NCI-H510A treated with DMSO at 0.1 percent for 48 hours (cell line): Measurements from ENCODE around the gene PLXDC1.
"Not testable (repeated sequence)": the region's sequence is repeated elsewhere in the genome, so short reads cannot be mapped to it uniquely, and the experiment has no call there.

Source experiments
- DNase-seq: peaks from one replicate; lab custom pipeline; 2025; lab: John Stamatoyannopoulos, UW

PLXDC1 gene

DNA sequence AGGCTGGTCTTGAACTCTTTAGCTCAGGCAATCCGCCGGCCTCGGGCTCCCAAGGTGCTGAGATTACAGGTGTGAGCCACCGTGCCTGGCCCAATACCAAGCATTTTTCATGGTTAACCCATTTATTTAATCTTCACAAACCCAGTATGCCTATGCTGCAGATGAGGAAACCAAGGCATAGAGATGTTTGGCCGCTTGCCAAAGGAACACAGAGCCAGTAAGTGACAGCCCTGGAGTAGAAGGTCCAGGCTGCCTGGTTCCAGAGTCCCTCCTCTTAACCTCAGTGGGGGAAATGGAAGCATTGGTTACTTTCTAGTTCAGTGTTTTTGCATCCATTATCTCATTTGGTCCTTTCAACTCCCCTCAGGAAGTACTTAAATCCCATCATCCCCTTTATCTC, 29.9 kb upstream of the PLXDC1 start:
- DNase-seq = no peak

DNA sequence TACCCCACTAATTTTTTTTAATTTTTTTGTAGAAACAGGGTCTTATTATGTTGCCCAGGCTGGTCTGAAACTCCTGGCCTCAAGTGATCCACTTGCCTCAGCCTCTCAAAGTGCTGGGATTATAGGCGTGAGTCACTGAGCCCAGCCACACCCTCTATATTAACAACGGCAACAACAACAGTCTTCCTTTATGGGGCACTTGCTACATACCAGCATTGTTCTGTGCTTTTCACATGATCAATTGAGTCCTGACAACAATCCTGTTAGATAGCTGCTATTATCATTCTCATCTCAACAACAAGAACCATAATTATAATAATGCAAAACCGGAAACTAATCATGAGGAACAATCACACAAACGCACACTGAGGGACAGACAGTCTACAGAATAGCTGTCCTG, 27.1 kb upstream of the PLXDC1 start:
- DNase-seq = no peak

DNA sequence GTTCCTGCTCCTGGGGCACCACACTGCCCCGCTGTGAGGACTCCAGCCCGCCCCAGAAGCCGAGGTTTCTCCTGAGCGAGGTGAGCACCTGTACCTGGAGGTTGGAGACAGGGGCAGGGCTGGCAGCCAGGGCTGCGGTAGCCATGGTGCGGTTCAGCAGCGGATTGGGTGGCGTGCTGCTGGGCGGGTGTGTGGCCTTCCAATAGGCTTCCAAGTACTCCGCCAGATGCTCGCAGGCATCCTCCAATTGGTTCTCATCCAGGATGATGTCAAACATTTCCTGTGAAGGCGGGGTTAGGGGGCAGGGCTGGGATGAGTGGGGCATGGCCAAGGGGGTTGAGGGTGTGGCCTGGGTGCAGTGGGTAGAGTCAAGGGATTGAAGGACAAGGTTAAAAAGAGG, 25.8 kb upstream of the PLXDC1 start:
- DNase-seq = no peak

DNA sequence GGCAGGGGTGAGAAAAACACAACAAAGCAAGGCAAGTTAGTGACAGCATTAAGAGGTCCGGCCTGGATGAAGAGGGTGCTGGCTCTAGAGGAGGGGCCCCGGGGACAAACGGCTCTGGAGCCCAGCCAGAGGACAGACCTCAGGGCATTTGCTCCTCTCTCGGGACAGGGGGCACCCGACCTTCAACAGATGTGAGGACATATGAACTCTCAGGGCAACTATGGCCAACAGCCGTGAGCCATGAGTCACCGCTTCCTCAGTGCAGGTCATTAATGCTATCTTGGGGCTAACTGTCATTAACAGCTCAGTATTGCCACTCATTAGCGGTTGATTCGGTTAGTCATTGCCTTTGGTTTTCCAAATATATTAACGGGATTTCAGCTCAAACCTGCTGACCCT, 24.3 kb upstream of the PLXDC1 start:
- DNase-seq = no peak

DNA sequence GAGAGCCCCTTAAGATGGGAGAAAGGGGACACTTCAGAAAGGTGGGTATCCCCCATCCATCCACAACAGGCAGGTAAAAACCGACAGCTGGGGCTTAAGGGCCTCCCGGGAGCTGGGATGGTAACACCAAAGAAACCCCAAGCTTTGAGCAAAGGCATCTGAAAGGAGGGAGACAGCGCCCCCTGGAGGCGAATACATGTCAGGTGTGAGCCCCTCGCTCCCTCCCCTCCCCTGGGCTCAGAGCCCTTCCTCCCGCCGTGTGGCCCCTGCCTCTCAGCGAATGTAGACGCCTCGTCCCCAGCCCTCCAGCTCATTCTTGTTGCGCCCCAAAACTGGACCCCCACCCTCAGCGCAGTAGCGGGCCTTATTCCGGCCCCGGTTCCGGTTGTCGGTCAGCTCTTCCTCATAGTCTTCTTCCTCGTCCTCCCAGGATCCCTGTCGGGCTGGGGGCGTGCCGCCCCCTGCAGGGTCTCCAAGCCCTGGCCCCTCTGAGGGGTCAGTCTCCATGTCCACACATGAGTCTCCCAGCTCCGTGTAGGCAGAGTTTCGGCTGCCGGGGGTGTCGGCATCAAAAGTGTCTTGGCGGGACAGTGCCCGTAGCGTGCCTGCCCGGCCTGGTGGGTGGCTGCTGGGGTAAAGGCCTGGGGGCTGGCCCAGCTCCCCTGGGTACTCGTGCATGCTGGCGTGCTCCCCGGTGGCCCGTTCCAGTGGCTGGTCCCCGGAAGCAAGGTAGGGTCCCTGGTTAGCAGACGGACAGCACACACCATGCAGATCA, 23.7 kb upstream of the PLXDC1 start:
- DNase-seq = peak; percentile 16

DNA sequence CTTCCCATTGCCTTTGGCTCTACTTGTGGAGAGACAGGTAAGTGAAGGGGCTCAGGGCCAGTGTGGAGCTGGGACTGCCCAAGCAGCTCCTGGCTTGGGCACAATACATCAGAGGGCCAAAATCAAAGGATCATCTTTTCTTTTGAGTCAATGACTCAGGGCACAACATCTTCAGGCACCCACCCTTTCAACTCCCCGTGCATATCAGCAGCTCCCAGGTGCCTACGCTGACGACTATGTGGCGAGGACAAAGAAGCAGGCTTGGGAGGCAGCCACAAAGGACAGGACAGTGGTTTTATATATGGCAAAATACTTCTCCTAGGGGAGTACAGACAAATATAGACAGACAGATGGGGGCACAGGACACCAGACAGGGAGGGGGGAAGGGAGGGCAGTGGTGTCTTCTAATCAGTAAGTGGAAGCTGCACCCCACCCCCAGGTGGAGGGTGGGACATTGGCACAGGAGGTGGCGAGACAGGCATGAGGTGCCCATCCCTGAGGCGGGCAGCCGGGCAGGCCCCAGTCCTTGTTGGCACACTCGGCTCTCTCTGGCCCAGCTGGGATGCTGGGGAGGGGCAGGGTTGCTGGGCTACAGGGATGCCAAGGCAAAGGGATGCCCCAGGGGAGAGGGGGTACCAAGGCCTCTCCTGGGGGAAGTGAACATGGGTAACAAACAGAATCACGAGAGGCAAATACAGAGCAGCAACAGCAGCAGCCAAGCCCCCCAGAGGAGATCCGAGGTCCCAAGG, 22.3 kb upstream of the PLXDC1 start:
- no peak for DNase-seq

DNA sequence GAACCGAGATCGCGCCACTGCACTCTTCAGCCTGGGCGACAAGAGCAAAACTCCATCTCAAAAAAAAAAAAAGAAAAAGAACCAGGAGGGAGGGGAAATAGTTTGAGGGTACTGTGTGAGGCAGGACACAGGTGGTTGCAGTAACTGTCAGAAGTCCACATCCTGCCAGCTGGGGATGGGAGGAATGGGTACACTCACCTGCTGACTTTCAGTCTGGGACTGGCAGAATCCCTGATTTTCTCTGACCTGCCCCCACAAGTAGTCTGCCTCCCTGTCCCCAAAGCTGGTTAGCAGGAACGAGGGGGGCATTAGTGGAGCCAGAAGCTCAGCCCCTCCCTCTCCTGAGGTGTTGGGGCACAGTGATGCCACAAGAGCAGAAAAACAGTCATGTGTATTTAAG, 21.6 kb upstream of the PLXDC1 start:
- no peak for DNase-seq

DNA sequence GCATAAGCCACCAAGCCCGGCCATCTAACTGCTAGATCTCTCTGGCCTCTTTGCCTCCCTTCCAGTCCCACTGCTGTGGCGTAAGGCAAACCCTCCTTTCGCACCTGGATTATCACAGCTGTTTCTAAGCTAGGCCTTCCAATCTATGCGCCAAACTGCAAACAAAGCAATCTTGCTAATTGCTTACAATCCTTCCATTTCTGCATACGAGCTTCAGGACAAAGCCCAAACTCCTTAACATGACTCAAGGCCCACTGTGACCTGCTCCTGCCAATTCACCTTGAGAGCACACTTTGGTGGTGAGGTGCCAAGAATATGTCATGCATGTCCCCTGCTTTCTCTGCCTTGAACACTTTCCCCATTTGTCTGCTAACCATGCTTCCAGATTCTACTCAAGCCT, 20.5 kb upstream of the PLXDC1 start:
- no peak for DNase-seq

DNA sequence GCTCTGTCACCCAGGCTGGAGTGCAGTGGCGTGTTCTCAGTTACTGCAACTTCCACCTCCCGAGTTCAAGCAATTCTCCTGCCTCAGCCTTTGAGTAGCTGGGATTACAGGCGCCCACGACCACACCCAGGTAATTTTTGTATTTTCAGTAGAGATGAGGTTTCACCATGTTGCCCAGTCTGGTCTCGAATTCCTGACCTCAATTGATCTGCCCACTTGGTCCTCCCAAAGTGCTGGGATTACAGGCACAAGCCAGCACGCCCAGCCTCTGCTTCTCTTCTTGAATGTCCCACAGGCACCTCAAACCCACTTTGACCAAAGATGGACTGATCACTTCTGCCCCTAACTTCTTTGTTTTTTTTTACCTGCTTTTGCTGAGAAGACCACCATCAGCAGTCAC, 19.1 kb upstream of the PLXDC1 start:
- DNase-seq = no peak

DNA sequence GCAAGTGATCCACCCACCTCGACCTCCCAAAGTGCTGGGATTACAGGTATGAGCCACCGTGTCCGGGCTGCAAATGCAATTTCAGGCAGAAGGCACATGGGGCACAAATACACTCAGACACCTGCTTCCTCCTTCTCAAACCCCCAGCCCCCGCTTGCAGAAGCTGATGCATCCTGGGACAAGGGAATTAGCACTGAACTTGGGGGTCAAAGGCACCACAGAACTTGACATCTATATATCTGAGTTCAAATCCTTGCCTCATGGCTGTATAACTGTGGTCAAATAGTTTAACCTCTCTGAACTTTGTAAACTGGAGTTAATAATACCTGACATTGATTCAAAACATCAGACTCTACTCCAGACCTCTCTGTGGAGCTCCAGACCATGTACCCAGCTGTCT, 18.7 kb upstream of the PLXDC1 start:
- no peak for DNase-seq

DNA sequence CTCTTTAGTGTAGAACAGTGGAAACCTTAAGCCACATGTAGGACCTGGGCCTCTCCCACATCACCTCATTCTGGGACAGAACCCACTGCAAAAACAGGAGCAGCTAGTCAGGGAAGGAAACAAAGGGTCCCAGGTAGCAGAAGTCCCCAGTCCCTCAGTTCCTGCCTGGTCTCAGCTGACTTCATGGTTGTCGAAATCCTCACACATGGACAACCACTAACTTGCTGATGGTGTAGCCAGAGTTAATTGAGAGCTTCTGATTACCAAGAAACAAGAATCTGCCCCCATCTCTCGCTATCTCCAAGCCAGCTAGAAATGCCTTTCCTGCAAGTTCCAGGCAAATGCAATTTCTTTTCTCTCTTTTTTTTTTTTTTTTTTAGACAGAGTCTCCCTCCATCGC, 18.1 kb upstream of the PLXDC1 start:
- no peak for DNase-seq

DNA sequence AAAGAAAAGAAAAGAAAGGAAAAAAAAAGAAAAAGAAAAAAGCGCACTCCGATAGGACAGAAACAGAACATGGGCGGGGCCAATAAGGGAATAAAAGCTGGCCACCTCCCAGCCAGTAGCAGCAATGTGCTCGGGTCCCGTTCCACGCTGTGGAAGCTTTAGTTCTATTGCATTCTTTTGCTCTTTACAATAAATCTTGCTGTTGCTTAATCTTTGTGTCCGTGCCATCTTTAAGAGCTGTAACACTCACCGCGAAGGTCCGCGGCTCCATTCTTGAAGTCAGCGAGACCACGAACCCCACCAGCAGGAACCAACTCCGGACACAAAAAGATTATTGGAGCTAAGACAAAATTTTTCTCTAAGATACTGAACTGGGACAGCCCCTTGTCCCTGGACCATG, 17.7 kb upstream of the PLXDC1 start:
- DNase-seq = no peak

DNA sequence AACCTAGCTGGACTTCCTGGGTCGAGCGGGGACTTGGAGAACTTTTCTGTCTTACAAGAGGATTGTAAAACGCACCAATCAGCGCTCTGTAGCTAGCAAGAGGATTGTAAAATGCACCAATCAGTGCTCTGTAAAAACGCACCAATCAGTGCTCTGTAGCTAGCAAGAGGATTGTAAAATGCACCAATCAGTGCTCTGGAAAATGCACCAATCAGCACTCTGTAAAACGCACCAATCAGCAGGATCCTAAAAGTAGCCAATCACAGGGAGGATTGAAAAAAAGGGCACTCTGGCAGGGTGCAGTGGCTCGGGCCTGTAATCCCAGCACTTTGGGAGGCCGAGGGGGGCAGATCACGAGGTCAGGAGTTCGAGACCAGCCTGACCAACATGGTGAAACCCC, 17.1 kb upstream of the PLXDC1 start:
- DNase-seq = not testable (repeated sequence)

DNA sequence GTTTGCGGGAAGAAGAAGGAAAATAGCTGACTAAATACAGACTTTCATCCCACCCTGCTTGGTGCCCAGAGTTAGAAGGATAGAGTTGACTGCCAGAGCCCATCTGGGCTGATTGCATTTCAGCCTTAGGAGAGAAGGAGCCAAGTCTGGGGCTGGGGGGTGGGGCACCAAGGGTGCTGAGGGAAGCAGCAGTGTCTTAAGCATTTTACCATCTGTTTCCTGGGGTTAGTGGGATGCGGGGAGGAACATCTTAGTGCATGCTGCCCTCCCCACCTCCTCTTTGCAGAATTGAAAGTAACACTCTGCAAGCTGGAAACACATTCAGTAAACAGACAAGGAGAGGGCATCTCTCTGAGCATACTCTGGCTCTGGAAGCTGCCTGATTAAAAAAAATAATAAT, 16.0 kb upstream of the PLXDC1 start:
- no peak for DNase-seq

DNA sequence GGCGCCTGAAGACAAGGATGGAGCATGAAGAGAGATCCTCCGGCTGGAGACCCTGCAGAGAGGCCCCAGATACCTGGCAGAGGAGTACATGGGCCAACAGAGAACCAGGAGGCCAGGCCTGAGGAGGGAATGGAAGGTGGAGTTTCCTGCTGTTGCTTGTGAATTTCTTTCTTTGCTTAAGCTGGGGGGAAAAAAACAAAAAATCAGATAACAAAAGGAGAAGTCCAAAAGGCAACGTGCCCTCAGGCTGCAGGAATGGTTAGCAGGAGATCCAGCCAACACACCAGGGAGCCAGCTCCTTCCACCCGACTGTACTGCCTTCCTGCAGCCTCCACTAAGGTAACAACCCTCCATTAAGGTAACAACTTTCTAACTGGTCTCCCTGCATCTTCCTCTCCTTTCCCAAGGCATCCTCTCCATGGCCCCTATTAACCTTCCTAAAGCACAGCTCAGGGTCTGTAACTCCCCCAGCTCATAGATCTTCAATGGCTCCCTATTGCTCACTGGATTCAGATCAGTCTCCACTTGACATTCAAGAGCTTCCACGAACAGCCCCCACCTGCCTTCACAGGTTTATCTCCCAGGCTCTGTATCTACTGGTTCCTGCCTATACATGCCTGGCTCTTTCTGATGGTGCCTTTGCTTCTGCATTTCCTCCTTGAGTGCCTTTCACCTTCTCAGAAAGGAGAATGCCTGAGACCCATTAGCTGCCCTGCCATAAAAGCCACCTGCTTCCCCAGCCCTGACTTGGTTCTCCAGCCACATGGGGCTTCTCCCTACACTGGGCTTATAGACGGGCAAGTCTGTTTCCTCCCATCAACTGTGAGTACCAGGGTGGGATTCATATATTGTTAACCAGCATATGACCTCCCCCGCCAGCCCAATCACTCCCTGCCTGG, 15.2 kb upstream of the PLXDC1 start:
- no peak for DNase-seq

DNA sequence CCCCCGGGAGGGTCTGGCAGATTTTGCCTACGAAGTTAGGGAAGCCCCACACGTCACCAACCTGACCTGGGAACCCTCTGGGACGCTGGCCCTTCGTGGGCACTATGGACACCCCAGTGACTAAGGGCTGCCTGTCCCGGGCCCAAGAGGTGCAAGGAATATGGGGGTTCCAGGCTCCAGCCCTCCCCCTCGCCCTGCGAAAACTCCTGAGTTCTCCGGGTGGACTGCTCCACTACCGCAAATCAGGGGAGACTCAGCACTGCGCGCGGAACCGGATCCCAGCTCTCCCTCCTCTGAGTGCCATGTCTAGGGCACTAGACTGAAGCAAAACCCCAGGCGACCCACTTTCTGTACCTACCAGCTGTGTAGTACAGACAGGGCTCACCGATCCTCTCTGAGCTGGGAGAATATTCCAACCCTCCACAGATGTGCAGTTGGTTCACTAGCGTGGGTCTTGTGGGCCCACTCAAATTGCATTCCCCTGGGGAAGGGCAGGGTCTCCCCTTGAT, 14.5 kb upstream of the PLXDC1 start, which contains the start of gene ARL5C:
TSS of gene ARL5C (minus strand) at position 321 of the 509 bp plus-strand sequence. CDS start 401 bp downstream, outside the sequence.
- no peak for DNase-seq

DNA sequence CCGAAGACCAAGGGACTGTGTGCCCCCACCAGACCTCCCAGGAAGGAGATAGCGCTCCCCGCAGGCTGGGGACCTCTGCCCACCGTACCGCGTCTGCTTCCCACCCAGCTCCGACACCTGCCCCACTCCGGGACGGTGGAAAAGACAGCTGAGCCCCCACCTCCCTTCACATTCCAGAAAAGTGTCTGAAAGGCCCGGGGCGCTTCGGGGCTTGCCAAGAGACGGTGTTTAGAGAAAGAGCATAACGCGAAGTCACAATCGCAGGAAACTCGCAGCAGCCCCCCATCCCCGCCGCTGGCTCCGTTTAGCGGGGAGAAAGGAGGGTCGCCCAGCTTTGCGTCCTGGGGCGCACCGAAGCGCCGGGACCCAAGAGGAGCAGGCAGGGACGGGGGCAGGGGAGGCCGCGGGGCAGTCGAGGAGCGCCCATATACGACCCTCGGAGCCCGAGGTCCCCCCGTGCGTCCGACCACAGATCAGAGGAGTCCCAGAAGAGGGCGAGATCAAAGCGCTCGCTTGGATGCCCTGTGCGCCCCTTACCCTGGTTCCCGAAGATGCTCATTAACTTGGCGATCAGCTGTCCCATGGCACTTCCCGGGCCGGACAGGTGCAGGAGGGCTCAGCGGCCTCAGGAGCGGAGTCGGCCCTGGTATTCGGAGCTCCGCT, 13.9 kb upstream of the PLXDC1 start:
- DNase-seq = no peak

DNA sequence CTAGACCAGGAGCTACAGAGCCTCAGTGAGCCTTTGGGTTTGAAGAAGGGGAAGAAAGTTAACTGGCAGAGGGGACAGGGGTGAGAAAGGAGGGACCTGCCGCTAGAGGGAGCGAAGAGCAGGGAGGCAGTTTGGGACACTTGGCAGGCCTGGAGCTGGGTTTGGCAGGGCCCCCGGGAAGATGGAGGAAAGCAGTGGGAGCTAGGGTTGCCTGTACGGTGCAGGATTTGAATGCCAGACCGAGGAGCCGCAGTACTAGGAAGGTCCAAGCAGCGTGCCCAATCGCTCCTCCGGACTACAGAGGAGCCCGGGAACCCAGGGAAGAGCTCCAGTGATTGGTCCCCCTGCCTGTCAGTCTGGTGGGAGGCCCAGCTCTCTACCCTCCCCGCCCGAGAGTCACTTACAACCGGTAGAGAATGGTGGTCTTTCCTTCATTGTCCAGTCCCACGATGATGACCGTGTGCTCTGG, 13.3 kb upstream of the PLXDC1 start:
- peak; percentile 67 for DNase-seq

DNA sequence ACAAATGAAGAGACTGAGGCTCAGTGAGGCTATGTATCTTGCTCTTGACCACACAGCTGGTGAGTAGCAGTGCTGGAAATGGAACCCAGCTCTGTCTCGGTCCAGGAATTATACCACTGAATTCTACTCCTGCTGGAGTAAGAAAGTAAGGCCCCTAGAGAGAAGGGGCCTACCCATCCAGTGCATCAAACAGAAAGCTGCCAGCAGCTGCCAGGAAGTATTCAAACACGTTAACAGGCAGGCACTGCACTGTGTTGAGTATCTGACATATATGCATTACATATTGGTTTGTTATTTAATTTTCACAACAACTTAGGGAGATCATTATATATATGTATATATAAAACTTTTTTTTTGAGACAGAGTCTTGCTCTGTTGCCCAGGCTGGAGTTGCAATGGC, 10.5 kb upstream of the PLXDC1 start:
- DNase-seq = no peak

DNA sequence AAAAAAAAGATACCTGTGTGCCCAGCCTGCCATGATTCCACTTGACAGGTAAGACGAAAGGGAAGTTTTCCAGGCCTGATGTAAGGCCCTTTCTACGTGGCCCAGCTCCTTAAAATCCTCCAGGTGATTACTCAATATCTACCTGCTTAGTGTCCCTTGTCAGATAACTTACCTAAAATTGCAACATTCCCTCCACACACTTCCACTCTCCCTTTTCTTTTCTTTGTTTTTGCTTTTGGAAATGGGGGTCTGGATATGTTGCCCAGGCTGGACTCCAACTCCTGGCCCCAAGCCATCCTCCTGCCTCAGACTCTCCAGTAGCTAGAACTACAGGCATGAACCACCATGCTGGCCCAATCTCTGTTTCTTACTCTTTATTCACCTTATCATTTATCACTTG, 7.2 kb upstream of the PLXDC1 start:
- DNase-seq = no peak

DNA sequence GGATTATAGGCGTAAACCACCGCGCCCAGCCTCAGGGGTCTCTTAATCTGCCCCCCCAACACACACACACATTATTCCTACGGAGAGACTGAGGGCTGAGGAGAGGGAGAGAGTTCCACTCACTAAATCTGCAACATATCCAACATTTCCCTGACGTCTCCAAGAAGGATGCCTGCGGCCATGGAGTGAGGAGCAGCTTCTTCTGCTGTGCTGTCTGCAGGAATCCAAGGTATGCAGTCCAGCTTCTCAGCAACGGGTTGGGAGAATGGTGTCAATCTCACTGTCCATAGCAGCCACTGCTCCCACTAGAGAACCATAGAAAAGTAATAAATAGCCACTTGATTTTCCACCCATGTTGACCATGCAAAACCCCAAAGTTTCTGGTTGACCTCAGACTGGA, 5.1 kb upstream of the PLXDC1 start:
- DNase-seq = no peak

DNA sequence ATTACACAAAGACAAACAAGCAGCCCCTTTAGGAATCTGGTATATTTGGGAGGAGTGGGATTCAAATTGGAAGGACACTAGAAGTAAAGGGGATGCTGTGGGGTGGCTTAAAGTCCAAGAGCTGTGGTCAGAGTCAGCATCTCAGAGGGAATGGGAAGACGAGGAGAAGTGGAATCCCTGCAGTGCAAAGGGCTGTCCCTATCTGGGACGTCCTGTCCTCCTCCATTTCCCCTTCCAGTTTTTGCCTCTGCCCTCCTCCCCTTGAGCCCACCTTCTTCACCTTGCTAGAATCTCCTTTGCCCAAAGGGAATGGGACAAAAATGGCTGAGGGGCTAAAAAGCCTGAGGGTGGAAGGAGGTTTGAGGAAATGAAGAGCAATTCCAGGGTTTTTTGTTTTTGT, 4.2 kb upstream of the PLXDC1 start:
- DNase-seq = no peak
